HUES64 (cell line): ENCODE measurements around the gene TSSK6.

Source experiments
- H3K27ac ChIP-seq: 2 replicates; pipeline ENCODE4 v1.7.0; 2013; ENCODE audit warnings: low read depth, low read length, inconsistent platforms
- H3K27me3 ChIP-seq: 2 replicates; pipeline ENCODE4 v1.6.1; 2013; ENCODE audit warnings: mild to moderate bottlenecking, low read length; ENCODE audit not compliant: insufficient read depth
- H3K36me3 ChIP-seq: 2 replicates; pipeline ENCODE4 v1.6.1; 2013; ENCODE audit warnings: mild to moderate bottlenecking, low read length; ENCODE audit not compliant: insufficient read depth
- H3K4me1 ChIP-seq: 2 replicates; pipeline ENCODE4 v1.6.1; 2013; ENCODE audit warnings: mild to moderate bottlenecking, low read length, moderate library complexity; ENCODE audit not compliant: insufficient read depth
- H3K4me3 ChIP-seq: 2 replicates; pipeline ENCODE4 v1.5.1; 2013; ENCODE audit warnings: mild to moderate bottlenecking, low read length, moderate library complexity
- H3K9ac ChIP-seq: 2 replicates; pipeline ENCODE4 v1.6.1; 2013; ENCODE audit warnings: mild to moderate bottlenecking, low read depth, low read length
- H3K9me3 ChIP-seq: 2 replicates; pipeline ENCODE4 v1.6.1; 2013; ENCODE audit warnings: low read depth, low read length; ENCODE audit not compliant: insufficient read depth
- WGBS: fragments of 150-250, 120-280 bp; methylation state at CpG from one replicate; pipeline ENCODE4 v1.1.7; 2013; ENCODE audit warnings: missing lambda C conversion rate; 5-methylcytosine and 5-hydroxymethylcytosine counted together

TSSK6 gene

GRCh38 chr19:19500975-19501644 is 14.2 kb downstream of the TSSK6 start:
- no peaks in the 10 kb centered on the region for H3K9me3 ChIP-seq
- no peak overlapping the region for H3K27ac ChIP-seq
- WGBS: 94% methylated on average over 34 of the region's 34 CpGs
- no peak overlapping the region for H3K9ac ChIP-seq
- no peak overlapping the region for H3K4me3 ChIP-seq
- no peaks in the 10 kb centered on the region for H3K27me3 ChIP-seq
- peaks cover 100% of the 10 kb centered on the region for H3K36me3 ChIP-seq
- H3K4me1 ChIP-seq: no peaks in the 10 kb centered on the region

GRCh38 chr19:19499272-19499995 is 15.9 kb downstream of the TSSK6 start:
- no peak overlapping the region for H3K27ac ChIP-seq
- H3K4me1 ChIP-seq: no peaks in the 10 kb centered on the region
- no peaks in the 10 kb centered on the region for H3K27me3 ChIP-seq
- H3K36me3 ChIP-seq: peaks cover 96% of the 10 kb centered on the region
- no peaks in the 10 kb centered on the region for H3K9me3 ChIP-seq
- H3K4me3 ChIP-seq: no peak overlapping the region
- WGBS: 94% methylated on average over 18 of the region's 18 CpGs
- H3K9ac ChIP-seq: no peak overlapping the region

- H3K27ac ChIP-seq: no peak overlapping the region
- no peak overlapping the region for H3K9ac ChIP-seq
- 95% methylated on average over 33 of the region's 33 CpGs for WGBS
- H3K27me3 ChIP-seq: no peaks in the 10 kb centered on the region
- no peak overlapping the region for H3K4me3 ChIP-seq
- no peaks in the 10 kb centered on the region for H3K9me3 ChIP-seq
- peaks cover 95% of the 10 kb centered on the region for H3K36me3 ChIP-seq
- H3K4me1 ChIP-seq: no peaks in the 10 kb centered on the region
These were observed 16.9 kb downstream of the TSSK6 start for GRCh38 chr19:19498255-19498991.

- Histone ChIP-seq H3K9me3 (no peaks in the 10 kb centered on the region), H3K9ac (no peak overlapping the region), H3K36me3 (peaks cover 86% of the 10 kb centered on the region), H3K27me3 (no peaks in the 10 kb centered on the region), H3K4me3 (no peak overlapping the region), H3K27ac (no peak overlapping the region), H3K4me1 (no peaks in the 10 kb centered on the region)
- WGBS: 96% methylated on average over 30 of the region's 30 CpGs
These were observed 19.4 kb downstream of the TSSK6 start for GRCh38 chr19:19495614-19496603.

GRCh38 chr19:19493841-19494546 is 21.4 kb downstream of the TSSK6 start:
- 95% methylated on average over 15 of the region's 15 CpGs for WGBS
- Histone ChIP-seq H3K36me3 (peaks cover 70% of the 10 kb centered on the region), H3K27me3 (no peaks in the 10 kb centered on the region), H3K27ac (no peak overlapping the region), H3K9ac (no peak overlapping the region), H3K4me3 (no peak overlapping the region), H3K9me3 (no peaks in the 10 kb centered on the region), H3K4me1 (peaks cover 12% of the 10 kb centered on the region)

- Histone ChIP-seq H3K36me3 (peaks cover 51% of the 10 kb centered on the region), H3K4me1 (peaks cover 27% of the 10 kb centered on the region), H3K9me3 (no peaks in the 10 kb centered on the region), H3K27me3 (no peaks in the 10 kb centered on the region), H3K4me3 (no peak overlapping the region), H3K9ac (no peak overlapping the region), H3K27ac (no peak overlapping the region)
- WGBS: 94% methylated on average over 21 of the region's 21 CpGs
These were observed 23.2 kb downstream of the TSSK6 start for GRCh38 chr19:19492026-19492610.

- Histone ChIP-seq H3K27me3 (no peaks in the 10 kb centered on the region), H3K9me3 (no peaks in the 10 kb centered on the region), H3K36me3 (peaks cover 44% of the 10 kb centered on the region), H3K9ac (no peak overlapping the region), H3K4me3 (no peak overlapping the region), H3K27ac (no peak overlapping the region), H3K4me1 (peaks cover 27% of the 10 kb centered on the region)
- 95% methylated on average over 15 of the region's 15 CpGs for WGBS
These were observed 23.9 kb downstream of the TSSK6 start for GRCh38 chr19:19491321-19492025.

GRCh38 chr19:19490214-19490968 is 25.0 kb downstream of the TSSK6 start:
- Histone ChIP-seq H3K27ac (peak overlapping the region; percentile 88), H3K27me3 (no peaks in the 10 kb centered on the region), H3K9ac (no peak overlapping the region), H3K4me3 (no peak overlapping the region), H3K4me1 (peaks cover 33% of the 10 kb centered on the region), H3K36me3 (peaks cover 38% of the 10 kb centered on the region), H3K9me3 (no peaks in the 10 kb centered on the region)
- 59% methylated on average over 20 of the region's 20 CpGs for WGBS

- Histone ChIP-seq H3K9me3 (no peaks in the 10 kb centered on the region), H3K9ac (no peak overlapping the region), H3K36me3 (peaks cover 35% of the 10 kb centered on the region), H3K4me1 (peaks cover 37% of the 10 kb centered on the region), H3K27ac (peak overlapping the region; percentile 88), H3K27me3 (no peaks in the 10 kb centered on the region), H3K4me3 (no peak overlapping the region)
- 87% methylated on average over 9 of the region's 9 CpGs for WGBS
These were observed 25.5 kb downstream of the TSSK6 start for GRCh38 chr19:19489804-19490204.
